ENCODE data around the gene FHL2.

GRCh38 chr2:105378276-105378840 lies 20.5 kb downstream of the FHL2 start:
- TF ChIP-seq GATA2 (IDR thresholded peaks at IDR 0.05; ENCODE audit: low read depth, low read length) (peak; percentile 52; the same call in 1 of the 2 replicates), GATA3 (IDR thresholded peaks at IDR 0.05; ENCODE audit: low read depth, low read length) (no peak)

Data from SH-SY5Y (cell line).